ENCODE measurements around the gene SLC8A1.

The SLC8A1 gene

DNA sequence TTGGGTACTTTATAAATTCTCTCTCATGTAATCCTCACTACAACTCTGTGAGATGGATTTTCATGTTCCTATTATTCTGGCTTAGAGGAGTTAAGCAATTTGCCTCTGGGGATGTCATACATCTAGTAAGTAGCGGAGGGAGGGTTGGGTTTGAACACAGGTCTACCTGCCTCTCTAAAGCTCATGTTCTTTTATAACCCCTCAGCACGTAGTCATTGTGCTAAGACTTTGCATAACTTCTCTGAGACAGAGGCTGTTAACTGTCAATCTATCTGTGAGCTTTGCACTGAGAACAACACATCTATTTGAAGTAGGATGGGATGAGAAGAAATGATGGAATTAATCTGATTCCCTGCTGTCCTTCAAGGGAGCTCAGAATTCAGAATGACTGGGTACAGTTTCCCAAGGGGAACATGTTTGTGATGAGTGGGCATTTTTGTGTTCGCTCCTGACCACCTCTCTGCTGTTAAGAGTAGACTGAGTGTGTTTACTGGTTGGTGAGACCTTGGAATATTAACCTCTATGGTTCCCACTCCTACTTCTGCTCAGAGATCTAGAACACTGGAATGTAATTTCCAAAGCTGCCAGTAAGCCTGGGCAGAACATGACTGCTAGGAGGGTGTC lies 320.7 kb downstream of the SLC8A1 start:
- H3K27ac Mint-ChIP-seq: no peak overlapping the region
- H3K36me3 Mint-ChIP-seq: no peaks in the 10 kb centered on the region
- ATAC-seq (no peak), DNase-seq (ENCODE audit: low spot score in 2 of 2) (no peak)
- H3K4me3 Mint-ChIP-seq: no peak overlapping the region
- H3K4me1 Mint-ChIP-seq: no peaks in the 10 kb centered on the region
- no peaks in the 10 kb centered on the region for H3K9me3 Mint-ChIP-seq

DNA sequence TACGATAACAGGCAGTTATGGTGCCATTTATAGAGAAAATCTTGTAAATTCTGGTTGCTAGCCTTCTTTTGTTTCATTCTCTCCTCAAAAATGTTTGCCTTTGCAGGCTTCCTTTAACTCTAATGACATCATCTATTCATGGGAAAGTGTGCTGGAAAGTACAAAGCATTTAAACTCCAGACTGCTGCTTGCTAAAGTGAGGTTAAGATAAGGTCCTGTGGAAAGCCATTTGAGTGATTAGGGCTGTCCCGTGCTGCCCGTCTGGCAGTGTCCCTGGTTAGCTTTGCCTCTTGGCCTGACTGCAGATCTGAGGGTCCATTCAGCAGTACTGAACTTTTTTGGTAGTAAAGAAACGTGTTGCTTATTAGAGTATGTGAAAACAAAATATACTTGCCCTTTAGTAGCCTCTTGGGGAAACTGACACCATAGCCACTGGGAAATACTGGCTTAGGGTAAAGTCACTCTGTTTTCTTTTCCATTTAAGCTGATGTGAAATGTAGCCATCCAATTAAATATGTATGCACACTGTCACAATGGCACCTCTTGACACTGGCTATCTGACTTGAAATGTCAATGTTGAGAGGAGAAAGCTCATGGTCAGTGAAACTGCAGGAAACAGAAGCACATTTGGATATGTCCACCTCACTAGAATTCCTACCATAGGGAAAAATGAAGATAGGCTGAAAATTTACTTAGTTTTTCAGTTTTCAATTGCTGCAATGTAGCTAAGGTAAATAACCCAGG lies 321.5 kb downstream of the SLC8A1 start:
- H3K36me3 Mint-ChIP-seq: no peaks in the 10 kb centered on the region
- no peak for DNase-seq (ENCODE audit: low spot score in 2 of 2)
- no peaks in the 10 kb centered on the region for H3K9me3 Mint-ChIP-seq
- no peak overlapping the region for H3K4me3 Mint-ChIP-seq
- no peaks in the 10 kb centered on the region for H3K4me1 Mint-ChIP-seq
- H3K27ac Mint-ChIP-seq: no peak overlapping the region
- no peak for ATAC-seq

DNA sequence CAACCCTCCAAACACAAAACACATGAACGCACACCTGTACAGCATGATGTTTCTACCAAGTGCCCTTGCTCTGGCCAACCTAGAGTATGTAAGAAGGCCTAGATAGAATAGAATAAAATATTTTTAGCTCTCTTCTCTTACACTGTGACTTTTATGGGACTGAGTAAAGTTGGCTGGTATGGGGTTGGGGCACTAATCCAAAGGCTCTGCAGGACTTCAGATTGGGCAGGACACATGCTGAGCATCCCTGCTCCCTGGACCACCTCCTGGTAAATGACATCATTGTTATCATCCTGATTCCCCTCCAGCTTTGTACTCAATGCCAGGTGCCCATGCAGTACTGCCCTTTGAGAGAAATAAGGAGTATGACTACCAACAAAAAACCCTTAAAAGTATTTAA lies 322.2 kb downstream of the SLC8A1 start:
- H3K27ac Mint-ChIP-seq: no peak overlapping the region
- H3K9me3 Mint-ChIP-seq: no peaks in the 10 kb centered on the region
- H3K4me3 Mint-ChIP-seq: no peak overlapping the region
- DNase-seq (ENCODE audit: low spot score in 2 of 2) (no peak), ATAC-seq (no peak)
- H3K36me3 Mint-ChIP-seq: no peaks in the 10 kb centered on the region
- no peaks in the 10 kb centered on the region for H3K4me1 Mint-ChIP-seq

- ATAC-seq (no peak), DNase-seq (ENCODE audit: low spot score in 2 of 2) (no peak)
- Mint-ChIP-seq H3K27ac (no peak overlapping the region), H3K4me3 (no peak overlapping the region), H3K9me3 (no peaks in the 10 kb centered on the region), H3K36me3 (no peaks in the 10 kb centered on the region), H3K4me1 (no peaks in the 10 kb centered on the region)
Measured at GRCh38 chr2:40128796-40129195, 323.1 kb downstream of the SLC8A1 start.

DNA sequence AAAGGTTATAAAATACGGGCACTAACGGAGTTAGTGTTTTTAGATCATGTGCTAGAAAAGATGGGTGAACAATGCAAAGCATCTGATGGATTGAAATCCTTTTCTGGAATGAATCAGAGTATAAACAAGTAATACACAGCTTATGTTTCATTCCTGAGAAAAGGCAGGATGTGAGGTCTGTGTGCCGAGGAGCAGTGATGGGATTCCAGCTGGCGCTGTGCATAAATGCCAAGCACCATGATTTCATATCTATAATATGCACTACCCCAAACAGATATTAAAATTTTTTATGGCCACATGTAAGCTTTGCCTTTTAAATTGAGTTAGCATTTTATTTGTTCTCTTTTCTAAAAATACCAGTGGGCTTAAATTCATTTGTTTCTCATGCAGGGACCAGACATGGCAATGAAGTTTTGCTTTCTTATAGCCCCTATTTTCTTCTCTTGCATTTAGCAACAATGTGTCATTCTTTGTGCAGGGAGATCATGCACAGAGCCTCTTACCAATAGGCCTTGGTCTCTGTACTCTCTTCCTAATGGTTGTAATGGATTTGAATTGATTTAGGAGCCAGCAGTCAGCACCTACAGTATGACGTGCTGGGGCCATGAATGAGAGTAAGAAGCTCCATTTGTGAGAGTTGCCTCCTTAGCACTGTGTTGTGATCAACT lies 323.9 kb downstream of the SLC8A1 start:
- ATAC-seq: no peak
- DNase-seq (ENCODE audit: low spot score in 2 of 2): no peak
- no peaks in the 10 kb centered on the region for H3K36me3 Mint-ChIP-seq

GRCh38 chr2:40127146-40127545 lies 324.7 kb downstream of the SLC8A1 start:
- no peak for ATAC-seq
- no peak overlapping the region for H3K4me3 Mint-ChIP-seq

More for the DNA sequence above, 323.9 kb downstream of the SLC8A1 start:
- Mint-ChIP-seq H3K4me3 (no peak overlapping the region), H3K9me3 (no peaks in the 10 kb centered on the region), H3K4me1 (no peaks in the 10 kb centered on the region), H3K27ac (no peak overlapping the region)

GRCh38 chr2:40126006-40126405 lies 325.9 kb downstream of the SLC8A1 start:
- no peaks in the 10 kb centered on the region for H3K9me3 Mint-ChIP-seq
- H3K27ac Mint-ChIP-seq: no peak overlapping the region
- ATAC-seq (no peak), DNase-seq (ENCODE audit: low spot score in 2 of 2) (no peak)
- H3K4me1 Mint-ChIP-seq: no peaks in the 10 kb centered on the region
- H3K36me3 Mint-ChIP-seq: no peaks in the 10 kb centered on the region
- H3K4me3 Mint-ChIP-seq: no peak overlapping the region

More at GRCh38 chr2:40127146-40127545, 324.7 kb downstream of the SLC8A1 start:
- Mint-ChIP-seq H3K4me1 (no peaks in the 10 kb centered on the region), H3K9me3 (no peaks in the 10 kb centered on the region), H3K27ac (no peak overlapping the region), H3K36me3 (no peaks in the 10 kb centered on the region)
- DNase-seq (ENCODE audit: low spot score in 2 of 2): no peak

DNA sequence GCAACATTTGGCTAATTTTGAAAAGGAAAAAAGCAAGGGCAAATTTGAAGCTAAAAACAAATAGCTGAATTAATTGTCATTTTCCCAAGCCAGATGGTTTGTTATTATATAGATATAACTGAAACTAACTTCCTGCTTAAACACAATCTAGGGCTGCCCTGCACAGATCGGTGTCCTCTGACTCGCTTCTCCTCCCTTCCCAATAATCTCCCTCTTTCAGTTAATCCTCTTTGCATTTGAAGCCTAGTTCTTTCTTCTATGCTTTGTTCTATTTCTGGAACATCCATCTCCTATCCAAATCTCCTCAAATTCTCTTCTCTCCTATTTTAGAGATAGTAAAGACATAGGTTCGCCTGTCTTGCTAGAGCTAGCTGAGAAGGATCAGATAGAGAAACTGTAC lies 328.1 kb downstream of the SLC8A1 start:
- Mint-ChIP-seq H3K27ac (no peak overlapping the region), H3K9me3 (no peaks in the 10 kb centered on the region), H3K4me3 (no peak overlapping the region), H3K4me1 (no peaks in the 10 kb centered on the region), H3K36me3 (no peaks in the 10 kb centered on the region)
- ATAC-seq (no peak), DNase-seq (ENCODE audit: low spot score in 2 of 2) (no peak)

- no peaks in the 10 kb centered on the region for H3K36me3 Mint-ChIP-seq
Measured at GRCh38 chr2:40123326-40123725, 328.6 kb downstream of the SLC8A1 start.

GRCh38 chr2:40120957-40121356 lies 330.9 kb downstream of the SLC8A1 start:
- no peaks in the 10 kb centered on the region for H3K9me3 Mint-ChIP-seq
- no peaks in the 10 kb centered on the region for H3K4me1 Mint-ChIP-seq
- no peak overlapping the region for H3K27ac Mint-ChIP-seq
- ATAC-seq: no peak
- no peak for DNase-seq (ENCODE audit: low spot score in 2 of 2)
- no peak overlapping the region for H3K4me3 Mint-ChIP-seq
- H3K36me3 Mint-ChIP-seq: no peaks in the 10 kb centered on the region

More at GRCh38 chr2:40123326-40123725, 328.6 kb downstream of the SLC8A1 start:
- no peak overlapping the region for H3K4me3 Mint-ChIP-seq
- H3K9me3 Mint-ChIP-seq: no peaks in the 10 kb centered on the region
- H3K27ac Mint-ChIP-seq: no peak overlapping the region
- DNase-seq (ENCODE audit: low spot score in 2 of 2) (no peak), ATAC-seq (no peak)
- H3K4me1 Mint-ChIP-seq: no peaks in the 10 kb centered on the region

- DNase-seq (ENCODE audit: low spot score in 2 of 2) (no peak), ATAC-seq (no peak)
- no peak overlapping the region for H3K27ac Mint-ChIP-seq
- H3K4me3 Mint-ChIP-seq: no peak overlapping the region
- no peaks in the 10 kb centered on the region for H3K4me1 Mint-ChIP-seq
- no peaks in the 10 kb centered on the region for H3K36me3 Mint-ChIP-seq
- H3K9me3 Mint-ChIP-seq: no peaks in the 10 kb centered on the region
Measured at GRCh38 chr2:40120026-40120425, 331.9 kb downstream of the SLC8A1 start.

GRCh38 chr2:40118622-40119021 lies 333.3 kb downstream of the SLC8A1 start:
- no peaks in the 10 kb centered on the region for H3K9me3 Mint-ChIP-seq

DNA sequence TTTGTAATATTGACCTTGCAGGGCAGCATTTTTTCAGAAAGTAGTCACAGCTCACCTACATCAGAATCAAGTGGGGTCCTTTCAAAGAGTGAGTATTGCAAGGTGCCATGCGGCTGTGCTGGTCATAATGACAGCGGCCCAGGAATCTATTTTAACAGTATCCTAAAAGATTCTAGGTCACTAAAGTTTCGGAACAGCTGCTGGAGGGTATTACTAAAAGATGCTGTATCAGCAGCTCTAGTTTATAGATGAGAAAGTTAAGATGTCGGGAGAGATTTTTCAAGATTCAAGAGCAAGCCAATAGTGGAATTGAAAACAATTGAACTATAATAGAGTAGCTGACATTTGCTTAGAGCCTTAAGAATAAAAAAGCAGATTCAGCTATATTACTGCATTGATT lies 336.0 kb downstream of the SLC8A1 start:
- ATAC-seq (no peak), DNase-seq (ENCODE audit: low spot score in 2 of 2) (no peak)
- Mint-ChIP-seq H3K36me3 (no peaks in the 10 kb centered on the region), H3K27ac (no peak overlapping the region), H3K4me1 (no peaks in the 10 kb centered on the region), H3K9me3 (no peaks in the 10 kb centered on the region), H3K4me3 (no peak overlapping the region)

More at GRCh38 chr2:40118622-40119021, 333.3 kb downstream of the SLC8A1 start:
- no peaks in the 10 kb centered on the region for H3K36me3 Mint-ChIP-seq
- ATAC-seq: no peak
- no peak overlapping the region for H3K4me3 Mint-ChIP-seq
- H3K27ac Mint-ChIP-seq: no peak overlapping the region
- no peak for DNase-seq (ENCODE audit: low spot score in 2 of 2)
- no peaks in the 10 kb centered on the region for H3K4me1 Mint-ChIP-seq

DNA sequence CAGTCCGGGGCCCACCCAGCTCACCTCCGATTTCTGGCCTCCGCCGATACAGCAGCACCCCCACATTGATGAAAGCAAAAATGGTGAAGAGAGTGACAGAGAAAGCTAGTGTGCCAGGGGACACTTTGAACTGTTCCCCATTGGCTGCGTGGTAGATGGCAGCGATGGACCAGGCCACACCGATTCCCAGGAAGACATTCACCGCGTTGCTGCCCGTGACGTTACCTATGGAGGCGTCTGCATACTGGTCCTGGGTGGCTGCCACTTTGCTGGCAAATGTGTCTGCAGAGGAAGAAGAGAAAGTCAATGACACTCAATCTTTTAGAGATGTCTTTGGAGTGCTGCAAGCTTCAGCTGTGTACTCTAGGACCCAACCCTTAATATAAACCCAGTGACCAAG lies 336.5 kb downstream of the SLC8A1 start:
- DNase-seq (ENCODE audit: low spot score in 2 of 2): no peak
- peak; percentile 26 for ATAC-seq
- Mint-ChIP-seq H3K27ac (no peak overlapping the region), H3K4me1 (no peaks in the 10 kb centered on the region), H3K9me3 (no peaks in the 10 kb centered on the region), H3K4me3 (no peak overlapping the region), H3K36me3 (no peaks in the 10 kb centered on the region)

GRCh38 chr2:40113997-40114396 lies 337.9 kb downstream of the SLC8A1 start:
- H3K4me3 Mint-ChIP-seq: no peak overlapping the region
- ATAC-seq (no peak), DNase-seq (ENCODE audit: low spot score in 2 of 2) (no peak)
- no peaks in the 10 kb centered on the region for H3K9me3 Mint-ChIP-seq
- no peaks in the 10 kb centered on the region for H3K4me1 Mint-ChIP-seq
- no peak overlapping the region for H3K27ac Mint-ChIP-seq
- H3K36me3 Mint-ChIP-seq: no peaks in the 10 kb centered on the region
